PC-9 (cell line): ENCODE measurements around the gene DNAH2.

Source experiments
- CTCF ChIP-seq: fragments of 200-600 bp; sonication (generic); conservative IDR thresholded peaks from 2 replicates; pipeline ENCODE4 v1.6.1; 2017; ENCODE audit warnings: mixed run types, antibody characterized with exemption, mild to moderate bottlenecking, moderate library complexity
- EZH2 ChIP-seq: fragments of 200-600 bp; sonication (generic); IDR thresholded peaks from 2 replicates; pipeline ENCODE4 v1.8.0; 2017; ENCODE audit warnings: antibody characterized with exemption, low read depth

GRCh38 chr17:7814969-7815368, 97.4 kb downstream of the DNAH2 start:
- TF ChIP-seq CTCF: no peak
- TF ChIP-seq EZH2: no peak
